Measurements from ENCODE around the gene SORBS1. TPM values are rescaled to one million over a fixed set of nuclear protein-coding genes. Genes with fewer than 3 reads are reported as not detected.

The SORBS1 gene
- total and polyA plus RNA-seq, 9 of the 15 experiments (the other 6 are each of a cell fraction or from before 2014, with no cell fraction given), result 2.0 to 13.3 (median 6.5) TPM

- TF ChIP-seq ZBTB5 (IDR thresholded peaks at IDR 0.05) (no peak), FOXM1 (IDR thresholded peaks at IDR 0.05; ENCODE audit: low read depth) (peak; percentile 94), FOXM1 (CRISPR knock-in tag; IDR thresholded peaks at IDR 0.05; ENCODE audit: low read depth) (no peak)
Measured at GRCh38 chr10:95531994-95532399, 29.2 kb downstream of the SORBS1 start (continued).

GRCh38 chr10:95531058-95531809 lies 29.9 kb downstream of the SORBS1 start:
- ChIA-PET POLR2A (interaction anchor here (0.6 to 2.0 kb wide), 6 partner anchors 13 to 1652 kb away, joined by 3 to 9 read pairs (median 3); no protein-coding TSS in a partner anchor), CTCF (ENCODE audit: low intra/inter-chr PET ratio) (no interaction called here)
- FAIRE-seq, result no peak
- 0 out of 2 replicates have a peak, but pooled peaks have one; percentile 9 for TF ChIP-seq ETV1 (tag; conservative IDR thresholded peaks at IDR 0.05; ENCODE audit: low read depth)
- no peak for TF ChIP-seq ZFX (CRISPR knock-in tag; IDR thresholded peaks at IDR 0.05)
- 0 out of 2 replicates have a peak, but pooled peaks have one; percentile 12 for TF ChIP-seq TCF3 (CRISPR knock-in tag; IDR thresholded peaks at IDR 0.05)
- peak; percentile 38 for TF ChIP-seq MTA2 (IDR thresholded peaks at IDR 0.05; ENCODE audit: low read depth)
- TF ChIP-seq NCOR1 (IDR thresholded peaks at IDR 0.05), result peak; percentile 17; the same call in 1 of the 2 replicates
- TF ChIP-seq PREB (CRISPR knock-in tag; IDR thresholded peaks at IDR 0.05), result no peak
- TF ChIP-seq EGR1 (conservative IDR thresholded peaks at IDR 0.05), result 0 out of 2 replicates have a peak, but pooled peaks have one; percentile 20
- no peak for TF ChIP-seq MXD1 (CRISPR knock-in tag; IDR thresholded peaks at IDR 0.05; ENCODE audit: borderline replicate concordance, poor library complexity, severe bottlenecking)
- TF ChIP-seq MNT (conservative IDR thresholded peaks at IDR 0.05), result 0 out of 4 replicates have a peak, but pooled peaks of 1 of the 2 experiments have one; percentile 22
- TF ChIP-seq ZBTB7A (IDR thresholded peaks at IDR 0.05; ENCODE audit: borderline replicate concordance, control insufficient read depth, low read depth, low read length), result peak; percentile 22; the same call in 1 of the 2 replicates
- peak; percentile 62; the same call in 1 of the 2 replicates for TF ChIP-seq DMBX1 (CRISPR knock-in tag; IDR thresholded peaks at IDR 0.05; ENCODE audit: borderline replicate concordance)

More at GRCh38 chr10:95531058-95531809, 29.9 kb downstream of the SORBS1 start:
- Histone ChIP-seq H3K79me2 (ENCODE audit: control insufficient read depth, insufficient read depth, low read length) (peaks cover 37% of the 10 kb centered on the region), H3K4me1 (replicated peaks in 1 of 2; ENCODE audit: control insufficient read depth in 2 of 2, insufficient read depth in 2 of 2, low read length in 2 of 2) (peaks cover 33 to 83% of the 10 kb centered on the region in 2 experiments), H3K4me2 (ENCODE audit: insufficient read depth, low read length) (peak overlapping the region; percentile 77), H3K9me3 (replicated peaks; ENCODE audit: control insufficient read depth, insufficient read depth, low read depth, low read length) (no peaks in the 10 kb centered on the region), H4K20me1 (replicated peaks; ENCODE audit: control insufficient read depth, insufficient read depth, low read length) (no peaks in the 10 kb centered on the region), H3K9me1 (ENCODE audit: control insufficient read depth, insufficient read depth, low read length) (no peaks in the 10 kb centered on the region), H3K27ac (ENCODE audit: extremely low read depth, low read depth, low read length) (peak overlapping the region; percentile 92), H3K9ac (ENCODE audit: insufficient read depth in 1 of 2, low read depth in 2 of 2, low read length in 2 of 2) (peak overlapping the region; percentile 70 to 77; a peak in 3 of 4 replicates), H2AFZ (ENCODE audit: low read depth, low read length) (peak overlapping the region; percentile 57; the same call in 1 of the 2 replicates), H3K27me3 (ENCODE audit: control insufficient read depth in 2 of 2, insufficient read depth in 2 of 2, low read length in 2 of 2) (no peaks in the 10 kb centered on the region), H3K4me3 (no peak overlapping the region), H3K36me3 (ENCODE audit: control insufficient read depth, insufficient read depth, low read length) (no peaks in the 10 kb centered on the region; the same call in 2 of the 3 replicates)
- ATAC-seq, result peak; percentile 16; the same call in 1 of the 3 replicates
- BruUV-seq (replicated peaks), result no TSS peak
- intact Hi-C loops (cut with micrococcal nuclease), result no loop called here
- peak; percentile 37 to 69 (median 51) for DNase-seq (ENCODE audit: extremely low read depth in 1 of 4, low spot score in 3 of 4)
- WGBS (ENCODE audit: insufficient coverage, low coverage, missing lambda C conversion rate), result 11% methylated on average over 13 of the region's 13 CpGs
- in situ Hi-C loops (cut with MboI), result no loop called here
